Stimulated activated memory B cell treated with anti-CD40 and anti-IgM and Interleukin-4, amounts not matched to agents 10 μg/mL and 1 μg/mL and 100 μg/mL, for 72 hours (primary cell): ENCODE measurements around the gene PCTP.

ENCODE experiments used
- ATAC-seq: fragments of 150-1000 bp; cut with Tn5 transposase; 2 replicates; pipeline ENCODE4 v1.10.0; 2021
- H3K27ac Mint-ChIP-seq: one replicate; pipeline ENCODE4 v1.8.0; 2022; ENCODE audit warnings: mild to moderate bottlenecking, mixed read lengths
- H3K27me3 Mint-ChIP-seq: one replicate; pipeline ENCODE4 v1.8.0; 2022; ENCODE audit warnings: mixed read lengths
- H3K36me3 Mint-ChIP-seq: one replicate; pipeline ENCODE4 v1.8.0; 2022; ENCODE audit warnings: mixed read lengths
- H3K4me1 Mint-ChIP-seq: one replicate; pipeline ENCODE4 v1.8.0; 2022; ENCODE audit warnings: mixed read lengths
- H3K4me3 Mint-ChIP-seq: one replicate; pipeline ENCODE4 v1.8.0; 2022; ENCODE audit warnings: mild to moderate bottlenecking, moderate library complexity, mixed read lengths
- H3K9me3 Mint-ChIP-seq: one replicate; pipeline ENCODE4 v1.8.0; 2022; ENCODE audit warnings: mixed read lengths

The PCTP gene

GRCh38 chr17:55737976-55738501 lies 12.8 kb upstream of the PCTP start:
- H3K36me3 Mint-ChIP-seq, result no peaks in the 10 kb centered on the region
- no peak for ATAC-seq
- H3K9me3 Mint-ChIP-seq, result no peaks in the 10 kb centered on the region
- H3K27ac Mint-ChIP-seq, result no peak overlapping the region
- peaks cover 15% of the 10 kb centered on the region for H3K27me3 Mint-ChIP-seq
- H3K4me1 Mint-ChIP-seq, result peaks cover 16% of the 10 kb centered on the region
- H3K4me3 Mint-ChIP-seq, result no peak overlapping the region

- Mint-ChIP-seq H3K27ac (no peak overlapping the region), H3K9me3 (no peaks in the 10 kb centered on the region), H3K4me3 (no peak overlapping the region), H3K4me1 (peaks cover 11% of the 10 kb centered on the region), H3K36me3 (no peaks in the 10 kb centered on the region), H3K27me3 (peaks cover 9% of the 10 kb centered on the region)
- no peak for ATAC-seq
Observed at GRCh38 chr17:55740511-55741355, 10.1 kb upstream of the PCTP start.

- H3K9me3 Mint-ChIP-seq, result no peaks in the 10 kb centered on the region
- no peak for ATAC-seq
- H3K4me3 Mint-ChIP-seq, result no peak overlapping the region
- no peak overlapping the region for H3K27ac Mint-ChIP-seq
- peaks cover 15% of the 10 kb centered on the region for H3K27me3 Mint-ChIP-seq
- H3K36me3 Mint-ChIP-seq, result no peaks in the 10 kb centered on the region
- H3K4me1 Mint-ChIP-seq, result peaks cover 11% of the 10 kb centered on the region
Observed at GRCh38 chr17:55741356-55741700, 9.5 kb upstream of the PCTP start.

DNA sequence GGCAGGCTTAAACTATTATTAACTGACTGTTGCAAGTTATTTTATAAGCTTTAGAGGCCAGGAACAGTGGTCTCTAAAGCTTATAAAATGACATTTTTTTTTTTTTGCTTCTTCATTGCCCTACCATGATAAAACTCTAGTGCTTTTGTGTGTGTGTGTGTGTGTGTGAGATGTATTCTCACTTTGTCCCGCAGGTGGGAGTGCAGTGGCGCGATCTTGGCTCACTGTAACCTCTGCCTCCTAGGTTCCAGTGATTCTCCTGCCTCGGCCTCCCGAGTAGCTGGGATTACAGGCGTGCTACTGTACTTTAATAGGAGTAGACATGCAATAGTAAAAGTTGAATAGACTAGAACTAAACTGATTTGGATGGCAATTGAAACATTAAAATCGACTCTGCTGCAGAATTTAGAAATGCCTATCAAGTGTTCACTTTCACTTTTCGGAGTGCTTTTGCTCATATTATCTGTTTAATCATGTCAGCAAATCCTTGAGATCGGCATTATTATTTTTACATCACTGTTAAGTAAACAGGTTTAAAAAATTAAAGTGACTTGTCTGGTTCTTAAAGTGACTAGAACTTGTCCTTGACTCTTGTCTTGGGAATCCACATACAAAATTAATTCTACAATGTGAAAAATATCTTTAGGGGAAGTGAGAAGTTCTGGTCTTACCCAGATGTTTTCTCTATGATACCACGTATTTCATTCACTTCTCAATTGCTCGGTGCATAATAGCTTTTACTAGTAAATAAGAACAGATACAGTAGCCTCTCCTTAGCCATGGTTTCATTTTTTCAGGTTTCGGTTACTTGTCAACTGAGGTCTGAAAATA lies 8.4 kb upstream of the PCTP start:
- peak overlapping the region; percentile 54 for H3K4me3 Mint-ChIP-seq
- H3K4me1 Mint-ChIP-seq, result peaks cover 11% of the 10 kb centered on the region
- ATAC-seq, result peak; percentile 73
- peaks cover 18% of the 10 kb centered on the region for H3K27me3 Mint-ChIP-seq
- H3K9me3 Mint-ChIP-seq, result no peaks in the 10 kb centered on the region
- H3K36me3 Mint-ChIP-seq, result no peaks in the 10 kb centered on the region
- H3K27ac Mint-ChIP-seq, result no peak overlapping the region

- Mint-ChIP-seq H3K36me3 (no peaks in the 10 kb centered on the region), H3K9me3 (no peaks in the 10 kb centered on the region), H3K4me3 (no peak overlapping the region), H3K27ac (no peak overlapping the region), H3K27me3 (peaks cover 18% of the 10 kb centered on the region), H3K4me1 (peaks cover 11% of the 10 kb centered on the region)
- ATAC-seq, result no peak
Observed at GRCh38 chr17:55743103-55743679, 7.7 kb upstream of the PCTP start.

- no peak overlapping the region for H3K4me3 Mint-ChIP-seq
- no peaks in the 10 kb centered on the region for H3K36me3 Mint-ChIP-seq
- H3K4me1 Mint-ChIP-seq, result peaks cover 11% of the 10 kb centered on the region
- H3K27me3 Mint-ChIP-seq, result peaks cover 19% of the 10 kb centered on the region
- H3K27ac Mint-ChIP-seq, result no peak overlapping the region
- no peak for ATAC-seq
- no peaks in the 10 kb centered on the region for H3K9me3 Mint-ChIP-seq
Observed at GRCh38 chr17:55745258-55745657, 5.6 kb upstream of the PCTP start.

DNA sequence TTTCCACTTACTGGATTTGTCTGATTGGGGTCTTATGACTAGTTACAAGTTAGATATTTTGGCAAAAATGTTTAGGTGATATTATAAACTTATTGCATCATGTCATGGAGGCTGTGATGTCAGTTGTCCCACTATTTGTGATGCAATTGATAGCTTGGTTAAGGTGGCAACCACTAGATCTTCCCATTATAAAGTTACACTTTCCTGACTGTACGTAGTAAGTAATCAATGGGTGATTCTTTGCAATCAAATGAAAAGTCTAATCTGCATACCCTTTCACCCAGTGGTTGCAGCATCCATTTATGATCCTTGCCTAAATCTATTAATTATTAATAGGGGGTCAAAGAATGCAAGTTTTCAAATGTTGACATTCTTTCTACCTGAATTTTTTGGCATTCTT lies 4.4 kb upstream of the PCTP start:
- no peak overlapping the region for H3K27ac Mint-ChIP-seq
- H3K27me3 Mint-ChIP-seq, result peaks cover 27% of the 10 kb centered on the region
- ATAC-seq, result no peak
- no peak overlapping the region for H3K4me3 Mint-ChIP-seq
- H3K9me3 Mint-ChIP-seq, result no peaks in the 10 kb centered on the region
- no peaks in the 10 kb centered on the region for H3K36me3 Mint-ChIP-seq
- H3K4me1 Mint-ChIP-seq, result peaks cover 22% of the 10 kb centered on the region

DNA sequence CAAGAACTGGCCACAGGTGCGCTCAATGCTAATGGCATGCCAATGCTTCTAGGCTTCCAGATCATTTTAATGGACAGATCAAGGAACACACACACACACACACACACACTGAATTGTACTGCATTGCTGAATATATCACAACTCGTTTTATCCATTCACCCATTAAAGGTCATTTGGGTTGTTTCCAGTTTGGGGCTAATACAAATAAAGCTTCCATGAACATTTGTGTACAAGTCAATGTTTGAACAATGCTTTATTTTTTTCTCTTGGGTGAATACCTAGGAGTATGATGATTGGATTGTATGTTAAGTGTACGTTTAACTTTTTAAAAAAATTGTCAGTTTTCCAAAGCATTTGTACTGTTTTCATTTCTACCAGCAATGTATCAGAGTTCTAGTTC lies 3.6 kb upstream of the PCTP start:
- no peaks in the 10 kb centered on the region for H3K9me3 Mint-ChIP-seq
- peaks cover 27% of the 10 kb centered on the region for H3K27me3 Mint-ChIP-seq
- H3K27ac Mint-ChIP-seq, result no peak overlapping the region
- no peak for ATAC-seq
- peaks cover 27% of the 10 kb centered on the region for H3K4me1 Mint-ChIP-seq
- H3K36me3 Mint-ChIP-seq, result no peaks in the 10 kb centered on the region
- H3K4me3 Mint-ChIP-seq, result no peak overlapping the region

DNA sequence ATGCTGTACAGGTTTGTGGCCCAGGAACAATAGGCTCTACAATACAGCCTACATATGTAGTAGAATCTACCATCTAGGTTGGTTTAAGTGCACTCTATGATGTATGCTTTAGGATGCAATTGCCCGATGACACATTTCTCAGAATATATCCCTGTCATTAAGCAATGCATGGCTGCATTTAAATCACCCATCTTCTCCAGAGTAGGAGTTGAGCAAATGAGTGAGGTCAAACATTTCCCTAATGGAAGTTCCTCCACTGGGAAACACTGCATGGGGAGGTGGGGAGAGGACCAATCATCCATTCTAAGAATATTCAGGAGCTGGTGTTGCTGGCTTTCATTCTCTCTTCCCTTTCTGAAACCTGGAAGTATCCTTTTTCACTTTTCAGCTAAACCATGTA lies 2.0 kb upstream of the PCTP start:
- peaks cover 16% of the 10 kb centered on the region for H3K4me1 Mint-ChIP-seq
- ATAC-seq, result no peak
- no peak overlapping the region for H3K27ac Mint-ChIP-seq
- H3K36me3 Mint-ChIP-seq, result no peaks in the 10 kb centered on the region
- H3K9me3 Mint-ChIP-seq, result no peaks in the 10 kb centered on the region
- H3K4me3 Mint-ChIP-seq, result no peak overlapping the region
- peaks cover 27% of the 10 kb centered on the region for H3K27me3 Mint-ChIP-seq

DNA sequence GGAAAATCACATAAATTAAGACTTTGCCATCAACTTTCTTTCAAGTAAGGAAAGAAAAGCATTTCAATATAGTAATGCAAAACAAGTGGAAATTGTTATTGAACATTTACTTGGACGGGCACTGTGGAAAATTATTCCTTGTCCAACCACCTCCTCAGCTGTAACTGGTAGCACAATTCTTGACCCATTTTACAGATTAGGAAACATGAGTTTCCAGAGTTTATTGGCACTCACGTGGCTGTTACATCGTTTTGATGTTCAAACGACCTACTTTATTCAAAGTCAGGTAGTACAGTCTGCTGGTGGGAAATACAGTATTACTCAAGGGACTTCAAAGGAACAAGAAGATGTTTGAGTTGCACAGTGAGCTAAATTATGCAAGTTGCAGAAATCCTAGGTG lies 866 bp upstream of the PCTP start:
- Mint-ChIP-seq H3K36me3 (no peaks in the 10 kb centered on the region), H3K9me3 (no peaks in the 10 kb centered on the region), H3K27ac (no peak overlapping the region), H3K4me3 (peak overlapping the region; percentile 87), H3K27me3 (peaks cover 26% of the 10 kb centered on the region), H3K4me1 (peaks cover 16% of the 10 kb centered on the region)
- no peak for ATAC-seq

- no peak for ATAC-seq
- Mint-ChIP-seq H3K27me3 (peaks cover 9% of the 10 kb centered on the region), H3K4me1 (peaks cover 26% of the 10 kb centered on the region), H3K27ac (peak overlapping the region; percentile 77), H3K9me3 (no peaks in the 10 kb centered on the region), H3K36me3 (no peaks in the 10 kb centered on the region), H3K4me3 (peak overlapping the region; percentile 87)
Observed at GRCh38 chr17:55751720-55752250, 934 bp downstream of the PCTP start.

- H3K36me3 Mint-ChIP-seq, result no peaks in the 10 kb centered on the region
Observed at GRCh38 chr17:55756689-55757088, 5.8 kb downstream of the PCTP start.

GRCh38 chr17:55757659-55758058 lies 6.8 kb downstream of the PCTP start:
- Mint-ChIP-seq H3K36me3 (no peaks in the 10 kb centered on the region), H3K27ac (no peak overlapping the region), H3K4me1 (peaks cover 9% of the 10 kb centered on the region), H3K27me3 (no peaks in the 10 kb centered on the region), H3K9me3 (no peaks in the 10 kb centered on the region), H3K4me3 (no peak overlapping the region)
- no peak for ATAC-seq

More at GRCh38 chr17:55756689-55757088, 5.8 kb downstream of the PCTP start:
- no peak for ATAC-seq
- Mint-ChIP-seq H3K27ac (no peak overlapping the region), H3K9me3 (no peaks in the 10 kb centered on the region), H3K4me3 (no peak overlapping the region), H3K27me3 (no peaks in the 10 kb centered on the region), H3K4me1 (peaks cover 12% of the 10 kb centered on the region)

GRCh38 chr17:55758171-55758570 lies 7.3 kb downstream of the PCTP start:
- Mint-ChIP-seq H3K4me1 (peaks cover 9% of the 10 kb centered on the region), H3K9me3 (no peaks in the 10 kb centered on the region), H3K27ac (no peak overlapping the region), H3K4me3 (no peak overlapping the region), H3K36me3 (no peaks in the 10 kb centered on the region), H3K27me3 (no peaks in the 10 kb centered on the region)
- ATAC-seq, result no peak

DNA sequence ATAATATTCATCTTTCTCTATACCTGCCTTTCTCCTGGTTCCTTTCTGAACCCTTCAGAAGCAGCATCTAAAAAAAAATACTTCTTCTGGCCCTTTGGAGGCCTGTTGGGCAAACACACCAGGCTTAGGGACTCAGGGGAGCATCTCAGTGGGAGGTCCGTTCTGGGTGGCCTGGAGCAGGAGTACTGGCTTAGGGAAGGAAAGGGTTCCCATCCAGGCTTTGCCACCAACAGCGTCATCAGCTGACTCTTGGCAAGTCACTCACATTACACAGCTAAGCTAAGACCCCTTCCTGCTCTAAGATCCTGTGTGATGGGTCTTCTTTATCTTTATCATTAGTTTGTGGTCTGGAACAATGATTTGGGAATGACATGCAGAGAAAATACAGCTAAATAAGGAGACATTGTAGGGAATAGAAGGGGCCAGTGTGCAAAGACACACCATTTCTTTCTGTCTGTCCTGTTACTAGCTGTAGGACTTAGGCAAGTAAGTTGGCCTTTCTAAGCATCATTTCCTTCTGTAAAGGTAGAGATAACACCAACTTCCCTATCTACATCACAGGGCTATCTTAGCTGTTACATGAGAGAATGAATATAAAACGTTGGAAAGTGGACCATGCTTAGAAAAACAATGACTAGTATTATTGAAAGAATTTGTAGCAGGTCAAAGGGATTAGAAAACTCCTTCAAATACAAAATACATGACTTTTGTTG lies 9.9 kb downstream of the PCTP start:
- no peak for ATAC-seq
- Mint-ChIP-seq H3K27ac (no peak overlapping the region), H3K4me1 (peaks cover 13% of the 10 kb centered on the region), H3K9me3 (no peaks in the 10 kb centered on the region), H3K36me3 (no peaks in the 10 kb centered on the region), H3K4me3 (no peak overlapping the region), H3K27me3 (no peaks in the 10 kb centered on the region)
